ENCODE measurements around the gene PLAAT4.
"Not testable (repeated sequence)": the region's sequence is repeated elsewhere in the genome, so short reads cannot be mapped to it uniquely, and the experiment has no call there.

PLAAT4 gene

DNA sequence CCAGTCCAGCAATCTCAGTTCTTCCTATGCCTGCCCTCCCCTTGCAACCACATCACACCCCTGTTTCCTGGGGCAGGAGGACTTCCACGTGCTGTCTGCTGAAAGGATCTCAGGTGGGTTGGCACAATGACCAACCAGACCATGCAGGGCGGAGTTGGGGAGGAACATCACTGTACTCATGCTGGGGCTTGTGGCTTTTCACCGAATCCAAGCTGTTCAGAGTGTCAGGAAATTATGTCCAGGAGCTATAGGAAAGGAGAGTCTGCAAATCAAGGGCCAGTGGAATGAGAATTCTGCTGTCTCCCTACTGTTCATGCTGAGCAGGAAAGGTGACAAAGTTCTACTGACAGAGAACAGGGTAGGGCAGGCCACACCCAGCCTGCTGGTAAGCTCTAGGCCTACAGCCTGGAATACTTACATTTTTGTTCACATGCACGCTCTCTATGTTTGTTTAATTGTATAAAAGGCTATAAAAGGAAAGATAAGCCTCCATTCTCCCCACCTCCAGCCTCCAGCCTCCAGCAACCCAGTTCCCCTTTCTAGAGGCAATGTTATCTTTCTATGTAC, 28.3 kb downstream of the PLAAT4 start:
- DNase-seq (ENCODE audit: extremely low read depth in 1 of 2, low read depth in 1 of 2): no peak

DNA sequence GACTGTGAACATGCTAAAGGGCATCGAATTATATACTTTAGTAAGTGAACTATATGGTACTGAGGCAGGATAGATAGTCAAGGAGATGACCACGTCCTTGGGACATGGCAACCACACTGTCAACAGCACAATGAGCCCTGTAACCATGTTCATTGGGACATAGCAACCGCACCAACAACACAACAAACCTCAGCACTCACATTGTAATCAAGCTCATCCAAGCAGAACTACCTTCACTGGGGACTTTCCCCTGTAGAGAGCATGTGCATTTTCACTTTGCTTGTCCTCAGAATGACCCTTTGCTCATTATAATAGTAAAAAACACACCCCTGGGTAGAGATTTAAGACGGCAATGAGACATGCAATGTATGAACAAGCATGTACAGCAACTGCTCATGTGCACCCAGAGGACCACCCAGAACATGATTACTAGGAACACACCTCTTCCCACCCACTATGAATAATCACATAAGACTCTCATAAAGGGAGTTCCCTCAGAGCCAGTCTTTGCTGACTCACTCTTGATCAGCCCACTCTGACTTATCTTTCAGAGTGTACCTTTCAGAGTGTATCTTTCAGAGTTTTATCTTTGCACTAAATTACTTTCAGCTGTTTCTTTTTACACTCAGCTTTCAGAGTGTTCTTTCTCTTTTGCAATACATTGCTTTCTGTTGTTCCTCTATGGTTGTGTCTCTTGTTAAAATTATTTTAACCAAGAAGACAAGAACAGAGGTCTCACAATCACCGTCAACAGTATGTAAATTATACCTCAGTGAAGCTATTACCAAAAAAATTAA, 30.6 kb downstream of the PLAAT4 start:
- DNase-seq (ENCODE audit: extremely low read depth in 1 of 2, low read depth in 1 of 2): no peak

DNA sequence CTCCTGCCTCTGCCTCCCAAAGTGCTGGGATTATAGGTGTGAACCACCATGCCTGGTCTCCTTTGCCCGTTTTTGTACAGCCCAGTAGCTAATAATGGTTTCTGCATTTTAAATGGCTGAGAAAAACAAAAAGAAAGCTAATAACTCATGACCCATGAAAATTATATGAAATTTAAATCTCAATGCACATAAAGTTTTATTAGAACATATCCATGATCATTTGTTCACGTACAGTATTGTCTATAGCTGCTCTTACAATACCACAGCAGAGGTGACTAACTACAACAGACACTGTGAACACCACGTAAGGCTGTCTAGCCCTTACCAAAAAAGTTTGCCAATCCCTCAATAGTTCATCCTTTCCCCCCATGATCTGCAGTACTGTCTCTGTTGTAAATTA, 33.0 kb downstream of the PLAAT4 start:
- DNase-seq (ENCODE audit: extremely low read depth in 1 of 2, low read depth in 1 of 2): no peak

GRCh38 chr11:63572026-63572688, 35.5 kb downstream of the PLAAT4 start:
- no peak for DNase-seq (ENCODE audit: extremely low read depth in 1 of 2, low read depth in 1 of 2)

GRCh38 chr11:63573881-63574855, 37.6 kb downstream of the PLAAT4 start:
- DNase-seq (ENCODE audit: extremely low read depth in 1 of 2, low read depth in 1 of 2): no peak

DNA sequence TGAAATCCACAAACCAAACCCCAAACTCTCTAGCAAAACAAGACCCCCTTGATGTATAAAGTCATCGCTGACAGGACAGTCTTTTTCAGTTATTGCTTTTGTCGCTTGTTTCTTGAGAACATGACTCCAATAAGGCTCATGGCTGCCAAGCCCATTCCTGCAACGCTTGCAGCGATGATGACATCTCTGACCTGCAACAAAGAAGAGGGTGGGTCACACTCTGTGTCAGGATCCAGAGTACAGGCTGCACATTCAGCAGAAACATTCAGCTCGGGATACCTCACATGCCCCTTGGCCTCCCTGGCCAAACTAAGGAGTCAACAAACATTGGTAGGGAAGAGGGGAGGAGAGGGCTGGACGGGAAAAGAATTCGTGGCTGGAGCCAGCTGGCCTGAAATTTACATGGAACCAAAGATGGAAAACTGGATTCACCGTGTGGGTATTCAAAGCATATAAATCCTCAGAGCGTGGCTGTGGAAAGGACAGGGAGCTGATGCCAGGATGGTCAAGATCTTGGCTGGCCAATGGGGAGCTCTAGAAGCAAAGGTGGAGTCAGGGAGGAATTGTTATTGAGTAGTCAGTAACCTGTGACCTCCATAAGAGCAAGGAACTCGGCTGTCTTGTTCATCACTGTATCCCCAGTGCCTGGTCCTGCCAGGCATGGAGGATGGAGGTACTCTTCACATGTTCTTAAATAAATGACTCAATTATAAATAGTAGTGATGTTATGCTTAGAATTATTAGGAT, 38.4 kb downstream of the PLAAT4 start:
- DNase-seq (ENCODE audit: extremely low read depth in 1 of 2, low read depth in 1 of 2): no peak

DNA sequence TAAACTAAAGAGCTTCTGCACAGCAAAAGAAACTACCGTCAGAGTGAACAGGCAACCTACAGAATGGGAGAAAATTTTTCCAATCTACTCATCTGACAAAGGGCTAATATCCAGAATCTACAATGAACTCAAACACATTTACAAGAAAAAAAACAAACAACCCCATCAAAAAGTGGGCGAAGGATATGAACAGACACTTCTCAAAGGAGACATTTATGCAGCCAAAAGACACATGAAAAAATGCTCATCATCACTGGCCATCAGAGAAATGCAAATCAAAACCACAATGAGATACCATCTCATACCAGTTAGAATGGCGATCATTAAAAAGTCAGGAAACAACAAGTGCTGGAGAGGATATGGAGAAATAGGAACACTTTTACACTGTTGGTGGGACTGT, 42.3 kb downstream of the PLAAT4 start:
- not testable (repeated sequence) for DNase-seq (ENCODE audit: extremely low read depth in 1 of 2, low read depth in 1 of 2)

GRCh38 chr11:63581224-63581623, 44.6 kb downstream of the PLAAT4 start:
- DNase-seq (ENCODE audit: extremely low read depth in 1 of 2, low read depth in 1 of 2): not testable (repeated sequence)

DNA sequence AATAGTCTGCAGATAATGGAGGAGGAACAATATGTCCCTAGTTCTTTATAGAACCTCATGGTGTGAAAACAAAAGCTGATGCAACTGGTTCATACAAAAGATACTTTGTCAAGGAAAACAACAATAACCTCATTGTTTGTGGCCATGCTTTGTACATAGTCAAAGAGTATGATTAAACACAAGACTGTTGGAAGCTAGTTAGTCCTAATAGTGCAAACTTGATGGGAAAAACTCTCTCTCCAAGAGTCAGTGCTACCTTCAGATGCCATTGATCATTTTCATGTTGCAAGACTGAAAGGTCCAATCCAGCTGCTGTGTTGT, 46.7 kb downstream of the PLAAT4 start:
- no peak for DNase-seq (ENCODE audit: extremely low read depth in 1 of 2, low read depth in 1 of 2)

- no peak for DNase-seq (ENCODE audit: extremely low read depth in 1 of 2, low read depth in 1 of 2)
Observed at GRCh38 chr11:63586451-63587166, 50.0 kb downstream of the PLAAT4 start.

- DNase-seq (ENCODE audit: extremely low read depth in 1 of 2, low read depth in 1 of 2): no peak
Observed at GRCh38 chr11:63589000-63589399, 52.4 kb downstream of the PLAAT4 start.

GRCh38 chr11:63590024-63590788, 53.6 kb downstream of the PLAAT4 start:
- no peak for DNase-seq (ENCODE audit: extremely low read depth in 1 of 2, low read depth in 1 of 2)

- DNase-seq (ENCODE audit: extremely low read depth in 1 of 2, low read depth in 1 of 2): no peak
Observed at GRCh38 chr11:63592975-63593395, 56.4 kb downstream of the PLAAT4 start.

GRCh38 chr11:63595296-63595695, 58.7 kb downstream of the PLAAT4 start:
- DNase-seq (ENCODE audit: extremely low read depth in 1 of 2, low read depth in 1 of 2): no peak
